HL-60 (cell line): ENCODE results near the gene DHRSX.

Experiments
- CTCF ChIP-seq: IDR thresholded peaks from one replicate; pipeline ENCODE4 v1.5.1; 2011; ENCODE audit warnings: low read length, control low read depth, inconsistent platforms; ENCODE audit not compliant: insufficient read depth
- GABPA ChIP-seq: IDR thresholded peaks from 2 replicates; pipeline ENCODE4 v1.6.1; 2012; ENCODE audit warnings: low read depth
- POLR2AphosphoS5 ChIP-seq: IDR thresholded peaks from 2 replicates; pipeline ENCODE4 v1.6.1; 2012; ENCODE audit warnings: low read depth
- REST ChIP-seq: IDR thresholded peaks from 2 replicates; pipeline ENCODE4 v1.6.1; 2012; ENCODE audit warnings: low read depth; ENCODE audit not compliant: insufficient replicate concordance
- SPI1 ChIP-seq: IDR thresholded peaks from 2 replicates; pipeline ENCODE4 v1.6.1; 2012; ENCODE audit warnings: low read depth, mild to moderate bottlenecking, borderline replicate concordance

GRCh38 chrX:2483398-2484060, 17.2 kb downstream of the DHRSX start:
- no peak for TF ChIP-seq REST
- TF ChIP-seq CTCF, result no peak
- TF ChIP-seq GABPA, result no peak
- TF ChIP-seq POLR2AphosphoS5, result no peak
- TF ChIP-seq SPI1, result no peak
